Astrocyte of the cerebellum (primary cell): ENCODE results near the gene DBF4B.
A peak's percentile ranks its signal among the peaks of the same experiment; 100 is the strongest.
"Not testable (repeated sequence)": the region's sequence is repeated elsewhere in the genome, so short reads cannot be mapped to it uniquely, and the experiment has no call there.

ENCODE experiments used
- DNase-seq: peaks from one replicate; pipeline ENCODE4 v3.0.0-alpha.2; 2011; ENCODE audit warnings: low read depth
- H3K4me3 ChIP-seq: 2 replicates; pipeline ENCODE4 v1.5.1; 2011; ENCODE audit warnings: mild to moderate bottlenecking, low read depth, low read length, moderate library complexity
- CTCF ChIP-seq: IDR thresholded peaks from 2 replicates; pipeline ENCODE4 v1.5.1; 2012; ENCODE audit warnings: low read length, low read depth, moderate library complexity, mild to moderate bottlenecking; ENCODE audit errors: missing control alignments
- in situ Hi-C: cut with HindIII; loops from 2 replicates; pipeline ENCODE4 v1.10.0; 2017; ENCODE audit warnings: low sequenced_read_pairs

Gene DBF4B

GRCh38 chr17:44690746-44691306 is 17.6 kb upstream of the DBF4B start:
- peak; percentile 5 for TF ChIP-seq CTCF
- DNase-seq, H3K4me3 ChIP-seq, in situ Hi-C loops: not testable (repeated sequence)

GRCh38 chr17:44693609-44694008 is 14.9 kb upstream of the DBF4B start:
- no peak for DNase-seq
- TF ChIP-seq CTCF: no peak
- in situ Hi-C loops: no loop called here
- H3K4me3 ChIP-seq: no peak overlapping the region

GRCh38 chr17:44700288-44700687 is 8.2 kb upstream of the DBF4B start:
- H3K4me3 ChIP-seq, in situ Hi-C loops, DNase-seq: not testable (repeated sequence)

- H3K4me3 ChIP-seq: peak overlapping the region; percentile 87
- no peak for DNase-seq
- TF ChIP-seq CTCF: no peak
- in situ Hi-C loops: no loop called here
These were observed 587 bp upstream of the DBF4B start for GRCh38 chr17:44707755-44708400.

GRCh38 chr17:44719444-44719843 is 11.0 kb downstream of the DBF4B start:
- in situ Hi-C loops: no loop called here
- DNase-seq: no peak
- no peak for TF ChIP-seq CTCF
- H3K4me3 ChIP-seq: no peak overlapping the region

GRCh38 chr17:44722254-44722653 is 13.8 kb downstream of the DBF4B start:
- H3K4me3 ChIP-seq: no peak overlapping the region
- in situ Hi-C loops: no loop called here
- TF ChIP-seq CTCF: no peak
- no peak for DNase-seq

- H3K4me3 ChIP-seq, in situ Hi-C loops, DNase-seq: not testable (repeated sequence)
These were observed 17.7 kb downstream of the DBF4B start for GRCh38 chr17:44726121-44726520.
